H1 (cell line): ENCODE data around the gene TPD52L1. TPM values are rescaled to one million over a fixed set of nuclear protein-coding genes. Genes with fewer than 3 reads are reported as not detected.

Experiments used
- CTCF ChIA-PET: fragments of 300-600 bp; sonication (Branson Sonifier 250); formaldehyde crosslinking; loops from one replicate; lab custom pipeline; 2021; ENCODE audit not compliant: partially characterized antibody; lab: Charles Lee
- POLR2A ChIA-PET: fragments of 300-600 bp; sonication (Branson Sonifier 250); formaldehyde crosslinking; loops from one replicate; lab custom pipeline; 2021; ENCODE audit warnings: inconsistent platforms; ENCODE audit not compliant: partially characterized antibody; lab: Charles Lee
- DNase-seq, 2 experiments: peaks; one replicate each; pipeline versions ENCODE4 v3.0.0 to v3.0.0-alpha.2; 2010 to 2022; ENCODE audit warnings: low spot score in 2 of 2, low read depth in 1 of 2, mixed read lengths in 1 of 2
- FAIRE-seq: peaks from 2 replicates; lab custom pipeline; 2011; peaks lifted over from hg19 to GRCh38; lab: Jason Lieb, UNC
- H2AFZ ChIP-seq: 2 replicates; pipeline ENCODE4 v1.8.1; 2012; ENCODE audit warnings: low read length, inconsistent platforms
- H2AK5ac ChIP-seq: 2 replicates; pipeline ENCODE4 v1.6.1; 2013; ENCODE audit warnings: low read depth, low read length
- H2BK120ac ChIP-seq: replicated peaks from 2 replicates; pipeline ENCODE3; 2013; ENCODE audit warnings: low read depth, low read length, inconsistent platforms
- H2BK12ac ChIP-seq: 2 replicates; pipeline ENCODE4 v1.6.1; 2013; ENCODE audit warnings: low read depth, low read length
- H2BK15ac ChIP-seq: 2 replicates; pipeline ENCODE4 v1.6.1; 2013; ENCODE audit warnings: low read length
- H2BK20ac ChIP-seq: 2 replicates; pipeline ENCODE4 v1.6.1; 2013; ENCODE audit warnings: low read length
- H2BK5ac ChIP-seq: 2 replicates; pipeline ENCODE4 v1.6.1; 2013; ENCODE audit warnings: low read depth, low read length
- H3K14ac ChIP-seq: 2 replicates; pipeline ENCODE4 v1.6.1; 2013; ENCODE audit warnings: inconsistent platforms; ENCODE audit not compliant: insufficient read length
- H3K18ac ChIP-seq: 2 replicates; pipeline ENCODE4 v1.6.1; 2013; ENCODE audit warnings: low read length; ENCODE audit errors: extremely low read depth
- H3K23ac ChIP-seq: 2 replicates; pipeline ENCODE4 v1.6.1; 2013; ENCODE audit warnings: inconsistent platforms; ENCODE audit not compliant: insufficient read length
- H3K23me2 ChIP-seq: 2 replicates; pipeline ENCODE4 v1.6.1; 2013; ENCODE audit warnings: low read depth, low read length
- H3K27ac ChIP-seq: 2 replicates; pipeline ENCODE4 v1.6.1; 2011; ENCODE audit warnings: low read depth, low read length, inconsistent platforms
- H3K27me3 ChIP-seq, 4 experiments: replicated peaks in 1 of 4; 1 replicate in 1 of 4; 2 replicates in 3 of 4; pipeline versions ENCODE4 v1.6.1 to v1.8.1; 2011 to 2013; ENCODE audit warnings: low read length in 3 of 4, mild to moderate bottlenecking in 3 of 4, inconsistent platforms in 2 of 4, mixed read lengths in 2 of 4, moderate library complexity in 1 of 4; ENCODE audit not compliant: control insufficient read depth in 3 of 4, insufficient read depth in 3 of 4; ENCODE audit errors: extremely low read depth in 1 of 4
- H3K36me3 ChIP-seq, 4 experiments: 2 replicates each; pipeline versions ENCODE4 v1.6.1 to v1.8.1; 2011 to 2013; ENCODE audit warnings: mild to moderate bottlenecking in 4 of 4, low read length in 3 of 4, moderate library complexity in 2 of 4, control low read depth in 1 of 4, inconsistent platforms in 1 of 4; ENCODE audit not compliant: insufficient read depth in 4 of 4, control insufficient read depth in 2 of 4
- H3K4ac ChIP-seq: replicated peaks from 2 replicates; pipeline ENCODE3; 2013; ENCODE audit warnings: low read length, low read depth, mixed read lengths, inconsistent platforms; ENCODE audit not compliant: insufficient read length
- H3K4me1 ChIP-seq, 4 experiments: replicated peaks in 1 of 4; 1 replicate in 1 of 4; 2 replicates in 3 of 4; pipeline versions ENCODE4 v1.6.1 to v1.8.1; 2011 to 2013; ENCODE audit warnings: low read length in 3 of 4, inconsistent platforms in 2 of 4, mixed read lengths in 1 of 4; ENCODE audit not compliant: insufficient read depth in 4 of 4, control insufficient read depth in 3 of 4
- H3K4me2 ChIP-seq, 2 experiments: 2 replicates each; pipeline versions ENCODE4 v1.6.1 to v1.8.1; 2011 to 2013; ENCODE audit warnings: low read depth in 2 of 2, low read length in 2 of 2, control low read depth in 1 of 2, inconsistent platforms in 1 of 2, mild to moderate bottlenecking in 1 of 2; ENCODE audit not compliant: insufficient read depth in 1 of 2
- H3K4me3 ChIP-seq, 4 experiments: fragments of 200-600, 300-600 bp in 1 of 4; sonication (generic), shearing (Covaris generic), sonication (Bioruptor Twin) in 1 of 4; 2 replicates each; pipeline versions ENCODE4 v1.5.1 to v1.8.1; 2011 to 2016; ENCODE audit warnings: low read length in 4 of 4, low read depth in 3 of 4, control low read depth in 2 of 4, inconsistent platforms in 2 of 4, mild to moderate bottlenecking in 2 of 4, mixed read lengths in 1 of 4, moderate library complexity in 1 of 4; ENCODE audit not compliant: insufficient read depth in 2 of 4; ENCODE audit errors: extremely low read depth in 1 of 4
- H3K56ac ChIP-seq: replicated peaks from 2 replicates; pipeline ENCODE3; 2013; ENCODE audit warnings: low read depth, mild to moderate bottlenecking, mixed read lengths, low read length, inconsistent platforms; ENCODE audit not compliant: insufficient read length
- H3K79me1 ChIP-seq: 2 replicates; pipeline ENCODE4 v1.6.1; 2013; ENCODE audit warnings: low read depth, low read length, control low read depth
- H3K79me2 ChIP-seq, 2 experiments: 2 replicates each; pipeline versions ENCODE4 v1.6.1 to v1.8.1; 2012 to 2013; ENCODE audit warnings: low read length in 2 of 2, mild to moderate bottlenecking in 2 of 2, inconsistent platforms in 1 of 2; ENCODE audit not compliant: insufficient read depth in 2 of 2, control insufficient read depth in 1 of 2
- H3K9ac ChIP-seq, 4 experiments: replicated peaks in 1 of 4; 1 replicate in 1 of 4; 2 replicates in 3 of 4; pipeline versions ENCODE4 v1.6.1 to v1.8.1; 2011 to 2013; ENCODE audit warnings: low read depth in 3 of 4, low read length in 3 of 4, control low read depth in 2 of 4, mild to moderate bottlenecking in 2 of 4, moderate library complexity in 2 of 4, inconsistent platforms in 1 of 4; ENCODE audit errors: extremely low read depth in 1 of 4
- H3K9me3 ChIP-seq, 2 experiments: 2 replicates each; pipeline versions ENCODE4 v1.6.1 to v1.8.1; 2012 to 2013; ENCODE audit warnings: mild to moderate bottlenecking in 2 of 2, moderate library complexity in 2 of 2, control low read depth in 1 of 2, inconsistent platforms in 1 of 2, low read depth in 1 of 2, low read length in 1 of 2, mixed read lengths in 1 of 2; ENCODE audit not compliant: insufficient read depth in 2 of 2
- H4K20me1 ChIP-seq, 2 experiments: replicated peaks in 1 of 2; 2 replicates each; pipeline versions ENCODE3 to v1.8.1; 2011 to 2013; ENCODE audit warnings: inconsistent platforms in 2 of 2, low read length in 2 of 2, mild to moderate bottlenecking in 1 of 2; ENCODE audit not compliant: insufficient read depth in 2 of 2, control insufficient read depth in 1 of 2
- H4K5ac ChIP-seq: 2 replicates; pipeline ENCODE4 v1.6.1; 2013; ENCODE audit warnings: low read length, low read depth, mixed read lengths, inconsistent platforms; ENCODE audit not compliant: insufficient read length
- H4K8ac ChIP-seq: 2 replicates; pipeline ENCODE4 v1.8.0; 2013; ENCODE audit warnings: mild to moderate bottlenecking, moderate library complexity, low read length, inconsistent platforms; ENCODE audit not compliant: insufficient read depth; ENCODE audit errors: extremely low read depth
- H4K91ac ChIP-seq: replicated peaks from 2 replicates; pipeline ENCODE3; 2013; ENCODE audit warnings: low read length, mixed read lengths, inconsistent platforms; ENCODE audit not compliant: insufficient read length
- CEBPB ChIP-seq: IDR thresholded peaks from 2 replicates; pipeline ENCODE4 v1.6.1; 2012; ENCODE audit warnings: low read depth, low read length
- SIRT6 ChIP-seq: IDR thresholded peaks from one replicate; pipeline ENCODE4 v1.7.1; 2012; ENCODE audit warnings: low read length, inconsistent platforms
- TAF1 ChIP-seq: IDR thresholded peaks from 2 replicates; pipeline ENCODE4 v1.6.1; 2011; ENCODE audit warnings: mild to moderate bottlenecking, low read depth, low read length
- WGBS, 2 experiments: shearing (Covaris generic) in 1 of 2; methylation state at CpG; one replicate each; pipeline versions ENCODE4 v1.1.6 to v1.1.7; 2013 to 2015; ENCODE audit warnings: low lambda C conversion rate in 2 of 2, mixed read lengths in 2 of 2, inconsistent platforms in 1 of 2, low coverage in 1 of 2, missing lambda C conversion rate in 1 of 2; ENCODE audit not compliant: insufficient replicate concordance in 2 of 2, insufficient coverage in 1 of 2, insufficient read length in 1 of 2; ENCODE audit errors: extremely low coverage in 1 of 2, missing lambda C conversion rate in 1 of 2; 5-methylcytosine and 5-hydroxymethylcytosine counted together
- polyA plus RNA-seq, 7 experiments: library from polyadenylated mRNA; depleted of rRNA in 3 of 7; stranded (reverse) in 5 of 7; unstranded in 2 of 7; fragments of >200 nt in 5 of 7; fragments of 200-250 nt in 2 of 7; gene quantifications; 1 replicate in 5 of 7; 2 replicates in 1 of 7; 4 replicates in 1 of 7; pipeline versions ENCODE4 v1.2.1 to v1.2.3, GENCODE V29; 2011 to 2013; ENCODE audit warnings: missing spikeins in 2 of 7, mixed read lengths in 2 of 7
- total RNA-seq: library from RNA; stranded (reverse); fragmentation: NEBNext Ultra II Directional; extraction: Animal tissue kit (Norgen Biotek cat#: 25700); gene quantifications from 2 replicates; pipeline ENCODE4 v1.2.1, GENCODE V29; 2021

TPD52L1 gene
- total and polyA plus RNA-seq, 2 of the 8 experiments (the other 6 are each of a cell fraction or from before 2014, with no cell fraction given): 7.4 to 14.2 TPM

DNA sequence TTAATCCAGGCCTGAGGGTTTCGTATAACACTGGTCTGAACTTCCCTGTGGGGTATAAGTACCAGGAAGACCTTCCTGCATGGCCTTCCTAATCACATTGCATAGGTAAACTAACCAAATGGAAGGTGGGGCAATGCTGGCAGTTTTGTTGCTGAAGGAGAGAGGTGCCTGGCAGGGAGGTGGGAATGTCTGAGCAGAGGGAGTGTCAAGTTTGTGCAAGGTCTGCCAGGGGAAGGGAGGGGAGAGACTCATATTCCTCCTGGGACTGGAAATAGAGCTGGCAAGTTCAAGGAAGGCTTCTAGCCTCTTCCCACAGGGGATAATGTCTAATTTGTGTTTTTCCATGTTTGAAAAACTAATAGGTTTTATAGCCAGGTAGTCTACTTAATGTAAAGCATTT is 77.6 kb downstream of the TPD52L1 start:
- no peak overlapping the region for H3K56ac ChIP-seq
- H4K8ac ChIP-seq: no peak overlapping the region
- no peak overlapping the region; the same call in 1 of the 2 replicates for H2BK20ac ChIP-seq
- H4K91ac ChIP-seq: no peak overlapping the region
- no peaks in the 10 kb centered on the region for H3K23me2 ChIP-seq
- 92% methylated on average over 1 of the region's 1 CpG; no CpG with 5 or more reads in 1 of the 2 experiments for WGBS, 2 experiments
- FAIRE-seq (no peak), DNase-seq (no peak)
- ChIA-PET CTCF (interaction anchor here (0.9 to 1.1 kb wide), 2 partner anchors 39 to 73 kb away, joined by 3 read pairs; no protein-coding TSS in a partner anchor), POLR2A (no interaction called here)
- H3K9ac ChIP-seq: no peak overlapping the region
- no peak overlapping the region for H3K14ac ChIP-seq
- H3K4me3 ChIP-seq: no peak overlapping the region
- no peak overlapping the region for H2BK120ac ChIP-seq
- H3K27ac ChIP-seq: no peak overlapping the region
- no peak overlapping the region for H2AFZ ChIP-seq
- peaks cover 0 to 5% (median 0%) of the 10 kb centered on the region in 4 experiments; a peak in 1 of 7 replicates for H3K4me1 ChIP-seq
- no peaks in the 10 kb centered on the region for H4K20me1 ChIP-seq
- H3K23ac ChIP-seq: no peak overlapping the region
- no peak overlapping the region for H3K4me2 ChIP-seq
- no peak overlapping the region for H3K4ac ChIP-seq
- no peak overlapping the region for H2BK12ac ChIP-seq
- H3K36me3 ChIP-seq: no peaks in the 10 kb centered on the region
- H2BK15ac ChIP-seq: no peak overlapping the region
- no peak overlapping the region for H2BK5ac ChIP-seq
- no peak overlapping the region for H3K18ac ChIP-seq
- H3K9me3 ChIP-seq: no peaks in the 10 kb centered on the region
- no peak overlapping the region for H4K5ac ChIP-seq
- no peaks in the 10 kb centered on the region for H3K27me3 ChIP-seq
- no peak overlapping the region for H2AK5ac ChIP-seq
- H3K79me2 ChIP-seq: no peaks in the 10 kb centered on the region
- no peaks in the 10 kb centered on the region for H3K79me1 ChIP-seq
- no peak for TF ChIP-seq CEBPB
- TF ChIP-seq TAF1: no peak
- no peak for TF ChIP-seq SIRT6
